HL-60 (cell line): ENCODE results near the gene CLTB.
A peak's percentile ranks its signal among the peaks of the same experiment; 100 is the strongest.

Experiments
- DNase-seq, 2 experiments: peaks; one replicate each; pipeline ENCODE4 v3.0.0-alpha.2; 2010 to 2020; ENCODE audit warnings: low read depth in 1 of 2, low spot score in 1 of 2
- H3K27ac ChIP-seq: fragments of 250-450 bp; sonication (Bioruptor Pico); replicated peaks from 2 replicates; pipeline ENCODE4 v1.5.1; 2020; ENCODE audit warnings: mild to moderate bottlenecking, moderate library complexity
- H3K27me3 ChIP-seq: fragments of 250-450 bp; sonication (Bioruptor Pico); 2 replicates; pipeline ENCODE4 v1.5.1; 2021; ENCODE audit warnings: mild to moderate bottlenecking, moderate library complexity; ENCODE audit not compliant: insufficient read depth, poor library complexity, severe bottlenecking
- H3K4me3 ChIP-seq: replicated peaks from 2 replicates; pipeline ENCODE4 v1.5.1; 2011; ENCODE audit warnings: mild to moderate bottlenecking, control low read depth, low read length; ENCODE audit not compliant: insufficient read depth
- CTCF ChIP-seq: IDR thresholded peaks from one replicate; pipeline ENCODE4 v1.5.1; 2011; ENCODE audit warnings: low read length, control low read depth, inconsistent platforms; ENCODE audit not compliant: insufficient read depth
- GABPA ChIP-seq: IDR thresholded peaks from 2 replicates; pipeline ENCODE4 v1.6.1; 2012; ENCODE audit warnings: low read depth
- POLR2AphosphoS5 ChIP-seq: IDR thresholded peaks from 2 replicates; pipeline ENCODE4 v1.6.1; 2012; ENCODE audit warnings: low read depth
- REST ChIP-seq: IDR thresholded peaks from 2 replicates; pipeline ENCODE4 v1.6.1; 2012; ENCODE audit warnings: low read depth; ENCODE audit not compliant: insufficient replicate concordance
- SPI1 ChIP-seq: IDR thresholded peaks from 2 replicates; pipeline ENCODE4 v1.6.1; 2012; ENCODE audit warnings: low read depth, mild to moderate bottlenecking, borderline replicate concordance

CLTB gene

GRCh38 chr5:176407456-176408251 lies 8.7 kb downstream of the CLTB start:
- Histone ChIP-seq H3K27ac (no peak overlapping the region), H3K4me3 (no peak overlapping the region), H3K27me3 (no peaks in the 10 kb centered on the region)
- TF ChIP-seq POLR2AphosphoS5 = no peak
- TF ChIP-seq SPI1 = no peak
- no peak for TF ChIP-seq GABPA
- no peak for TF ChIP-seq REST
- no peak for DNase-seq

GRCh38 chr5:176406436-176407052 lies 9.8 kb downstream of the CLTB start:
- TF ChIP-seq CTCF = no peak
- no peak for TF ChIP-seq GABPA
- TF ChIP-seq REST = no peak
- no peak for TF ChIP-seq SPI1
- TF ChIP-seq POLR2AphosphoS5 = no peak
- Histone ChIP-seq H3K27ac (no peak overlapping the region), H3K4me3 (no peak overlapping the region), H3K27me3 (no peaks in the 10 kb centered on the region)
- DNase-seq = peak in 1 of 2 experiments; percentile 26

- Histone ChIP-seq H3K27ac (no peak overlapping the region), H3K27me3 (no peaks in the 10 kb centered on the region), H3K4me3 (no peak overlapping the region)
- DNase-seq = no peak
- TF ChIP-seq POLR2AphosphoS5 = no peak
- TF ChIP-seq REST = no peak
- no peak for TF ChIP-seq SPI1
- no peak for TF ChIP-seq CTCF
- TF ChIP-seq GABPA = no peak
Observed at GRCh38 chr5:176405656-176406435, 10.5 kb downstream of the CLTB start.
